Keratinocyte (primary cell): Measurements from ENCODE around the gene ASB10.

ENCODE experiments used
- CTCF ChIP-seq, 3 experiments: IDR thresholded peaks in 1 of 3; conservative IDR thresholded peaks in 1 of 3; optimal IDR thresholded peaks in 1 of 3; 2 replicates in 2 of 3; 3 replicates in 1 of 3; pipeline versions ENCODE3 to v1.5.1; 2011; ENCODE audit warnings: low read length in 3 of 3, mild to moderate bottlenecking in 3 of 3, moderate library complexity in 2 of 3, control low read depth in 1 of 3, inconsistent platforms in 1 of 3; ENCODE audit not compliant: insufficient read depth in 2 of 3; ENCODE audit errors: extremely low read depth in 1 of 3
- EZH2 ChIP-seq: IDR thresholded peaks from one replicate; pipeline ENCODE4 v1.6.1; 2012; ENCODE audit warnings: inconsistent platforms, mild to moderate bottlenecking, low read length, moderate library complexity

GRCh38 chr7:151191544-151191943 lies 4.5 kb upstream of the ASB10 start:
- TF ChIP-seq CTCF (optimal IDR thresholded peaks at IDR 0.05 in 1 of 3, IDR thresholded peaks at IDR 0.05 in 1 of 3, conservative IDR thresholded peaks at IDR 0.05 in 1 of 3; ENCODE audit: extremely low read depth in 1 of 3, insufficient read depth in 2 of 3, low read length in 3 of 3) (no peak), EZH2 (no peak)
